GM12878 (cell line): Measurements from ENCODE around the gene COL15A1.

Experiments
- EP300 ChIP-seq, 2 experiments: fragments of 150-350 bp in 1 of 2; IDR thresholded peaks; 2 replicates each; pipeline ENCODE4 v1.6.1; 2011 to 2012; ENCODE audit warnings: low read depth in 2 of 2, low read length in 2 of 2, borderline replicate concordance in 1 of 2, improper control_type of control experiment in 1 of 2, inconsistent platforms in 1 of 2; ENCODE audit not compliant: control insufficient read depth in 1 of 2
- FOXM1 ChIP-seq: IDR thresholded peaks from 2 replicates; pipeline ENCODE4 v1.6.1; 2012; ENCODE audit warnings: low read depth, mild to moderate bottlenecking, inconsistent platforms, low read length, moderate library complexity
- NR2C2 ChIP-seq: IDR thresholded peaks from 2 replicates; pipeline ENCODE4 v1.6.1; 2011; ENCODE audit warnings: borderline replicate concordance, low read depth; ENCODE audit not compliant: control insufficient read depth, insufficient read length
- POLR2A ChIP-seq: IDR thresholded peaks from 2 replicates; pipeline ENCODE4 v1.6.1; 2011; ENCODE audit warnings: low read depth, mild to moderate bottlenecking, low read length
- ZSCAN29 ChIP-seq: fragments of 450-650 bp; IDR thresholded peaks from 2 replicates; pipeline ENCODE4 v1.6.1; 2017; ENCODE audit warnings: mild to moderate bottlenecking, moderate library complexity
- TF ChIP-seq, protein P1 (sequence below), 3 experiments: IDR thresholded peaks in 2 of 3; conservative IDR thresholded peaks in 1 of 3; 2 replicates each; pipeline ENCODE4 v1.5.1; 2011; ENCODE audit warnings: low read depth in 3 of 3, low read length in 3 of 3, mild to moderate bottlenecking in 3 of 3, control low read depth in 2 of 3, moderate library complexity in 2 of 3, inconsistent platforms in 1 of 3, mixed read lengths in 1 of 3; ENCODE audit not compliant: control insufficient read depth in 2 of 3, insufficient read depth in 1 of 3; ENCODE audit errors: extremely low read depth in 1 of 3

- TF ChIP-seq, protein P1, sequence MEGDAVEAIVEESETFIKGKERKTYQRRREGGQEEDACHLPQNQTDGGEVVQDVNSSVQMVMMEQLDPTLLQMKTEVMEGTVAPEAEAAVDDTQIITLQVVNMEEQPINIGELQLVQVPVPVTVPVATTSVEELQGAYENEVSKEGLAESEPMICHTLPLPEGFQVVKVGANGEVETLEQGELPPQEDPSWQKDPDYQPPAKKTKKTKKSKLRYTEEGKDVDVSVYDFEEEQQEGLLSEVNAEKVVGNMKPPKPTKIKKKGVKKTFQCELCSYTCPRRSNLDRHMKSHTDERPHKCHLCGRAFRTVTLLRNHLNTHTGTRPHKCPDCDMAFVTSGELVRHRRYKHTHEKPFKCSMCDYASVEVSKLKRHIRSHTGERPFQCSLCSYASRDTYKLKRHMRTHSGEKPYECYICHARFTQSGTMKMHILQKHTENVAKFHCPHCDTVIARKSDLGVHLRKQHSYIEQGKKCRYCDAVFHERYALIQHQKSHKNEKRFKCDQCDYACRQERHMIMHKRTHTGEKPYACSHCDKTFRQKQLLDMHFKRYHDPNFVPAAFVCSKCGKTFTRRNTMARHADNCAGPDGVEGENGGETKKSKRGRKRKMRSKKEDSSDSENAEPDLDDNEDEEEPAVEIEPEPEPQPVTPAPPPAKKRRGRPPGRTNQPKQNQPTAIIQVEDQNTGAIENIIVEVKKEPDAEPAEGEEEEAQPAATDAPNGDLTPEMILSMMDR (IDR thresholded peaks at IDR 0.05 in 2 of 3, conservative IDR thresholded peaks at IDR 0.05 in 1 of 3; ENCODE audit: control insufficient read depth in 2 of 3, extremely low read depth in 1 of 3, insufficient read depth in 1 of 3, low read depth in 3 of 3, low read length in 3 of 3) = no peak
- TF ChIP-seq NR2C2 (no peak), FOXM1 (no peak), ZSCAN29 (no peak), EP300 (IDR thresholded peaks at IDR 0.05; ENCODE audit: borderline replicate concordance in 1 of 2, control insufficient read depth in 1 of 2, low read depth in 2 of 2, low read length in 2 of 2) (no peak), POLR2A (no peak)
These were observed 135.0 kb downstream of the COL15A1 start for GRCh38 chr9:99078717-99079116.
